Stimulated activated CD8-positive, alpha-beta memory T cell treated with anti-CD3 and anti-CD28 coated beads, Interleukin-7, amount 100 ng/mL, for 48 hours (primary cell): ENCODE results near the gene KIF1C.
"Not testable (repeated sequence)": the region's sequence is repeated elsewhere in the genome, so short reads cannot be mapped to it uniquely, and the experiment has no call there.

Source experiments
- DNase-seq, 2 donors: peaks; one replicate each; pipeline ENCODE4 v3.0.0-alpha.2; 2020; ENCODE audit warnings: low read depth in 1 of 2; ENCODE audit errors: extremely low read depth in 1 of 2

KIF1C gene

GRCh38 chr17:4999430-5000093 lies 1.8 kb downstream of the KIF1C start:
- no peak for DNase-seq

GRCh38 chr17:5000237-5000639 lies 2.5 kb downstream of the KIF1C start:
- no peak for DNase-seq

GRCh38 chr17:5002121-5002788 lies 4.5 kb downstream of the KIF1C start:
- no peak for DNase-seq

- DNase-seq: no peak
Measured at GRCh38 chr17:5003214-5003867, 5.6 kb downstream of the KIF1C start.

- DNase-seq: peak in 1 of 2 donors; percentile 40
Measured at GRCh38 chr17:5011928-5012327, 14.2 kb downstream of the KIF1C start.

GRCh38 chr17:5014357-5014756 lies 16.6 kb downstream of the KIF1C start:
- DNase-seq: no peak

GRCh38 chr17:5019475-5019956 lies 21.8 kb downstream of the KIF1C start:
- peak in 1 of 2 donors; percentile 46 for DNase-seq

- DNase-seq: no peak
Measured at GRCh38 chr17:5020502-5021023, 22.8 kb downstream of the KIF1C start.

- DNase-seq: no peak
Measured at GRCh38 chr17:5022171-5022711, 24.5 kb downstream of the KIF1C start.

- DNase-seq: no peak
Measured at GRCh38 chr17:5023588-5024147, 25.9 kb downstream of the KIF1C start.

- no peak for DNase-seq
Measured at GRCh38 chr17:5024604-5025003, 26.9 kb downstream of the KIF1C start.

- no peak for DNase-seq
Measured at GRCh38 chr17:5027299-5027698, 29.5 kb downstream of the KIF1C start.

GRCh38 chr17:5027916-5028315 lies 30.2 kb downstream of the KIF1C start:
- DNase-seq: no peak

GRCh38 chr17:5030168-5030567 lies 32.4 kb downstream of the KIF1C start:
- not testable (repeated sequence) for DNase-seq

- peak; percentile 71 to 82 for DNase-seq
Measured at GRCh38 chr17:5031365-5032082, 33.8 kb downstream of the KIF1C start.

GRCh38 chr17:5032865-5033264 lies 35.1 kb downstream of the KIF1C start:
- DNase-seq: no peak

- DNase-seq: no peak
Measured at GRCh38 chr17:5033352-5034015, 35.7 kb downstream of the KIF1C start.

GRCh38 chr17:5034063-5034462 lies 36.3 kb downstream of the KIF1C start:
- no peak for DNase-seq

GRCh38 chr17:5034651-5035050 lies 36.9 kb downstream of the KIF1C start:
- no peak for DNase-seq

- no peak for DNase-seq
Measured at GRCh38 chr17:5035315-5035714, 37.6 kb downstream of the KIF1C start, which contains the start of gene SLC52A1. Gene SLC52A1 (minus strand): TSS chr17:5035426. CDS start chr17:5034606, 820 bp downstream.
